Femur (tissue), 1 donor: Measurements from ENCODE around the gene CFAP298.
A peak's percentile ranks its signal among the peaks of the same experiment; 100 is the strongest.

Experiments used
- DNase-seq: peaks from one replicate; pipeline ENCODE4 v3.0.0-alpha.2; 2017

CFAP298 gene

DNA sequence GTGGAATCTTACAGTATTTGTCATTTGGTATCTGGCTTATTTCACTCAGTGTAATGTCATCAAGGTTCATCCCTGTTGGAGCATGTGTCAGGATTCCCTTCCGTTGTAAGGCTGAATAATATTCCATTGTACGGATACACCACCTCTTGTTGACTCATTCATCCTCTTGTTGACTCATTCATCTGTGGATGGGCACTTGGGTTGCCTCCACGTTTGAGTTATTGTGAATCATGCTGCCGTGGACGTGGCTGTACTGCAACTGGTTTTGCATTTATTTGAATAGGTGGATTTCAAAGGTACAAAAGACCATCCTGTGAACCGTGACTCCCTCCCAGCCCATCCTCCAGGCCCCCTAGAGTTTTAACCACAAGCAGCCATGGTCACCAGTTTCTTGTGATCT, 15.0 kb downstream of the CFAP298 start:
- no peak for DNase-seq

DNA sequence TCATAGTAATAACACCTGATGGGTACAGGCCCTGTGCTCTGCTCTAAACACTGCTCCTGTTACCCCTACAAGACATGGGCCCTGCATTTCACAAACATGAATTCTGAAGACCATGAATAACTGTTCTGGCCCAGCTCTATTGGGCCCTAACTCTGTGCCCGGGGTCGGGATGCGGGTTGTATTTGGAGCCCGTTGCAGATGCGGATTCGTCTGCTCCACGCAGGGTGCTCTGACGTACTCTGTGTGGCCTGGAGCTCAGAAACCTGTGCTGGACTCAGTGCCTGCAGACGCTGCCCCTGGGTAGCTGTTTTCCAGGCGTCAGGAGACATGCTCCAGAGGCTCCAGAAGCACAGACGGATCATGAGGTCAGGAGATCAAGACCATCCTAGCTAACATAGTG, 16.7 kb downstream of the CFAP298 start:
- no peak for DNase-seq

DNA sequence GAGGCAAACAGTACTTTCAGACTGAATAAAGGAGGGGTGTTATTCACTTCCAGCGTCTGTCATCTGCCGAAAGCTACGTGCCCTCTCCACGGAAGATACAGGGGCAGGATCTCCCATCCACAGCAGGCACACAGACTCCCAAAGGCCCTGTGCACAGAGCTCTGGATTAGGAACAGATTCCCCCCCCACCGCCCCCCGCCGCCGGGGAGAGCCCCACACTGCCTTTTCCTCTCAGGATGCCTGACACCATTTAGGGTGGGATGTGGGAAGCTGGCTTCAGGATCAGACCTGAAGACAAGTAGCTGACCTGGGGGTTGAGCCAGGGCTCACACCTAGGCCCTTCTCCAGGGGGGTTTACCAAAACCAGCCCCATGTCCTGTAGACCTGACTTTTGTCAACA, 18.5 kb downstream of the CFAP298 start:
- DNase-seq, result no peak

DNA sequence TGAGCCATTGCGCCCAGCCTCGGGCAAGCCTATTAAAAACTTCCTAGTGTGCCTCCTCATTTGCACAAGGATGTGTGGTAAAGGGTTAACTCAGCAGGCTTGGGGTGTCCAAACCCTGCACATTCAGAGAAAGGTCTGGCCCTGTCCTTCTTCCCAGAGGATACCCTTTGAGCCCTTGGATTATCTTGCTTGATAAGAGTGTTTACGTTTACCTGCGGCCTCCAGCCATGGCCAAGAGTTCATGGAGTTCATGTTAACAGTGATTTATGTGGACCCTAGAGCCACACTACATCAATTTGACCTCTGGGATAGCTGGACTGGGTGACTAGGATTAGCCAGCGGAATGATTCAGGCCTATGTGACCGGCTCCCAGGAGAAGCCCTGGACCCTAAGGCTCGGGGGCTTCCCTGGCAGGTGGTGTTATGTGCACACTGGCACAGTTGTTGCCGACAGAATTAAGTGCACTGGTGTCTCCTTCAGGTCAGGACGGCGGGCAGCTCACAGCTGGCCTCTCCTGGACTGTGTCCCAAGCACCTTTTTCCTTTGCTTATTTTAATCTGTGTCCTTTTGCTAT, 19.2 kb downstream of the CFAP298 start:
- DNase-seq, result no peak

DNA sequence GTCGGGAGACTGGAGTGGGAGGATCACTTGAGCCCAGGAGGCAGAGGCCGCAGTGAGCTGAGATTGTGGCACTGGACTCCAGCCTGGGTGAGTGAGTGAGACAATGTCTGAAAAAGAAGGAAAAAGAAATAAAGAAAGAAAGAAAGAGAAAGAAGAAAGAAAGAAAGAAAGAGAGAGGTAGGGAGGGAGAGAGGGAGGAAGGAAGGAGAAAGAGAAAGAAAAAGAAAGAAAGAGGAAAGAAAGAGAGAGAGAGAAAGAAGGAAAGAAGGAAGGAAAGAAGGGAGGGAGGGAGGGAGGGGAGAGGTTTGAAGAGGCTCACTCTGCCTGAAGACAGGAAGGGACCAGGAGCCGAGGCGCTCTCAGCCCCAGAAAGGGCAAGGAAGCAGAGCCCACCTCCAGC, 22.0 kb downstream of the CFAP298 start:
- DNase-seq, result no peak

DNA sequence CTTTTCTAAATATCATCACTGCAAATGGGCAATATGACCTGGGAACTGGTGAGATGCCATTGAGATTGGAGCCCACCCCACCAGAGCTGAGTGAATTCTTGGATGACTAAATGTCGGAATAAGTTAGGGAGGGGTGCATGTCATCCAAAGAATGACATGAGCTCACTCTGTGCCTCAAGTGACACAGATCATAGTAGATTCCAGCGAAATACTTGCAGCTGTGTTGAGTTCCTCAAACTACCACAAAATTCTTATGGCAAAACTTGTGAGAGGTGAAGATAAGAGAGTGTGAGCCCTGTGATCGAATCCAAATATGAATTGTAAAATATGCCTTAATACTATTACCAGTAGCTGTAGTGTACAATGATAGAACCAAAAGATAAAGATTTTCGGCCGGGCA, 24.5 kb downstream of the CFAP298 start:
- no peak for DNase-seq

DNA sequence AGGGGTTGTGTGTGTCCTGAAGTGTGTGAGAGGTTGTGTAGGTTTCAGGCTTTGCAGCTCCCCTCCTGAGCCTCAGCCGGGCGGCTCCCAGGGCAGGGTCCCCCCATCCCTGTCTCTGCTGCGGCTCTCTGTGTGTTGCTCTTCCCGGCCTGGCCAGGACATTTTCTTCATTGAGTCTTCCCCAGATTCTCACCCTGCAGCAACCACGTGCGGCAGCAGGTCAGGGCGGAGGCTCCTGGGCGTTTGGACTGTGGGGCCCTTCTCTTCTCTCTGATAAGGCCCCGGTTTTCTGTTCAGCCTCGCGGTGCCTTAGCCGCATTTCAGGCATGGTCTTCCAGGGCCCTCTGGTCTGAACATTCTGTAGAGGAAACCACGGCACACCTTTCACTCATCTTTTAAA, 25.1 kb downstream of the CFAP298 start:
- DNase-seq, result no peak

DNA sequence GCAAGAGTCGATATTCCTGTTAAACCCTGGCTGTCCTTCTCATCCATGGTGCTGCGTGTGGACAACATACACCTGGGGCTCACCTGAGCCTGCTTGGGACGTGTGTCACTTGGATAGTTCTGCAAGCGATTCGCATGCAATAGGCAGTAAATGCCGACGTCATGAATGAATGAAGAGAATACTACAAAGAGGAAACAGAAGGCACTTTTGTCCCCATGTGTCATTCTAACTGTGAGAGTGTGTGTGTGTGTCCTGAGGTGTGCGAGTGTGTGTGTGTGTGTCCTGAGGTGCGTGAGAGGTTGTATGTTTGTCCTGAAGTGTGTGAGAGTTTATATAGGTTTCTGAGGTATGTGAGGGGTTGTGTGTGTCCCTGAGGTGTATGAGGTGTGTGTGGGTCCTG, 26.2 kb downstream of the CFAP298 start:
- DNase-seq, result no peak

DNA sequence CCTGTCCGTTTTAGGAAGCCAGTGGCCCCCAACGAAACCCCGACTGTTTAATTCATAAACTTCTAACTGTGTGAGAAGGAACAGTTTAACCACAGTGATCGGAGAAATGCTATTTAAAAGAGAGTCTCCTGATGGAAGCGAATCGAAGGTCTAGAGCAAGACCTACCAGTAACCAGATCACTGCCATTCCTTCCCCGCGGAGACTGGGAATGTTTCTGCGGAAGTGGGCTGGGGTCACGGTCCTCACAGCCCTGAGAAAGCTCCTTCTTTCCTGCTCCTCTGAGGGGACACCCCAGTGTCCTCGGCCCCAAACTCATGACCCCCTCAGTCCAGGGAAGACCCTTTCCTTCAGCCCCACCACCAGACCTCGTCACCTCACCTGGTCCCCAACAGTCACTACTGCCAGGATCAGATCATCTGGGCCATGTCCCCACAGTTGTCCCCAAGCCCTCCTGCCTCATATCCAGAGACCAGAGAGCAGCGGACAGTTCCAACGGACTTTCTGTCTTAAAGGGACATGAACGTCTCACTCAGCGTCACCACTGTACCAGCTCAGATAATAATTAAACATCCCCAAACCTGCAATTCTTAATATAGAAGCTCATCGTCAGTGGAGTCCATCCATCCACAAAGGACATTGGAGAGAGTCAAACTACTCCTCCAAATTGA, 27.0 kb downstream of the CFAP298 start, which contains the start of gene TCP10L:
TCP10L (minus strand) TSS at position 482 of the 669 bp plus-strand sequence. CDS start 1,219 bp downstream, outside the sequence.
- DNase-seq, result no peak

DNA sequence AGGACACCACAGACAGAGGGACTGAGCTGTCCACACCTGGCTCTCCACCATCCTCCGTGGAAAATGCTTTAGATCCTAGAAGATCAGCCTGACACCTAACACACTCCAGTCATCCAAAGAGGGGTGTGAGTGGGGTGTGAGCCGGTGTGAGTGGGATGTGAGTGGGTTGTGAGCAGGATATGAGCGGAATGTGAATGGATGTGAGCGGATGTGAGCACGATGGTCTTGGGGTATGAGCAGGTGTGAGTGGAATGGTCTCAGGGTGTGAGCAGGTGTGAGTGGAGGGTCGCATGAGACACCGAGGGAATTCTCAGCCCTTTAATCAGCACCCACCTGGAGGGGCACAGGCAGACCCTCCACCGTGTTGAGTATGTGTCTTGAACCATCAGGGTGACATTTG, 27.7 kb downstream of the CFAP298 start:
- DNase-seq, result no peak

DNA sequence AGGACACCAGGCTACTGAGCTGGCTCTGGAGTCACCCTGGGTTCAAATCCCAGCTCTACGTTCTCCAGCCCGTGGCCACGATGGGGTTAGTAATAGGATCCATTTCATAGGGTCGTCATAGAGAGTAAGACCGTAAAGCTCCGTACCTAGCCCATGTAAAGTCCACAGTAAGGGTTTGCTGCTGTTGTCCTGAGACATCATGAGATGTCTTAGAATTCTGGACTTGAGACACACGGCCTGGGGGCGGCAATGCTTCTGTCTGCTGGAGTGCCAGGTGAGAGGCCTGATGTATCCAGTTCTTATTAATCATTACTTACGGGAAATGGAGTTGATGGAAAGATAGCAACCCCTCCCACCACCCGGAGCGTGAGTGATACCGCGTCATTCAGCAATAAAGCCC, 30.4 kb downstream of the CFAP298 start:
- DNase-seq, result no peak

DNA sequence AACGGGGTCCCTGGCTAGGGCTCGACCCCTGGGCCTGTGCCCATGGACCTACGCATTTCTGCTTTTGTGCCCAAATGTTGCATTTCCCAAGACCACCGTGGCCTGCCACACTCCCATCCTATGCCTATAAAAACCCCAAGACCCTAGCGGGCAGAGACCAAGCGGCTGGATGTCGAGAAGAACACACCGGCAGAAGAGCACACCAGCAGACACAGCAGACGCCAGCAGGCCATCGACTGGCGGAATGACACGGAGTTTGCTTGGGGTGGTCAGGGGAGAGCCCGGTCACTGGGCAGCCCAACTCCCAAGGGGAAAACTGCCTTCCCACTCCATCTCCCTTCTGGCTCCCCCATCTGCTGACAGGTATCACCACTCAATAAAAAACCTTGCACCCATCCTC, 31.2 kb downstream of the CFAP298 start:
- no peak for DNase-seq

DNA sequence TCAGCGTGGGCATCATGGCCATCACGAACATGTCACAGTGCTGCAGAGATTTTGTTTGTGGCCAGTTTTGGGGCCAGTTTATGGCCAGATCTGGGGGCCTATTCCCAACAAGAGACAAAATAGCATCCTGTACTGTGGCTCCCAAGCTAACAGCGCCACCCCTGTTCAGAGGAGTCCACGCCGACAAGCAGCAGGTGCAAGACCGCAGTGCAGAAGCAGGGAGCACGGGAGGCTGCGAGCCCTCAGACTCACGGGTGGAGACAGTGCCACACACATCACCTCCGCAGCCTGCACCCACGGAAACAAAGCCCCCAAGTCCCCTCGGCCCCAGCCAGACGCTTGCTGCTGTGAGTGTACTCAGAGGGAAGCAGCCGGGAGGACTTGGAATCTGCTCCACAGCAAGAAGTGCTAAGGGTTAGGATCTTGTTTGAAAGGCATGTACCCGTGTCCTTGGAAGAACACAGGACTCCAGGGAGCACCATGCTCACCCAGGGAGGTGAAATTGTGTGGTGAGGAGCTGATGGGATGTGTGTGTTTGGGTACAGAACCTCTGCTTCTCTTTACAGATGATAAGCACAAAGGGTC, 34.0 kb downstream of the CFAP298 start:
- no peak for DNase-seq

DNA sequence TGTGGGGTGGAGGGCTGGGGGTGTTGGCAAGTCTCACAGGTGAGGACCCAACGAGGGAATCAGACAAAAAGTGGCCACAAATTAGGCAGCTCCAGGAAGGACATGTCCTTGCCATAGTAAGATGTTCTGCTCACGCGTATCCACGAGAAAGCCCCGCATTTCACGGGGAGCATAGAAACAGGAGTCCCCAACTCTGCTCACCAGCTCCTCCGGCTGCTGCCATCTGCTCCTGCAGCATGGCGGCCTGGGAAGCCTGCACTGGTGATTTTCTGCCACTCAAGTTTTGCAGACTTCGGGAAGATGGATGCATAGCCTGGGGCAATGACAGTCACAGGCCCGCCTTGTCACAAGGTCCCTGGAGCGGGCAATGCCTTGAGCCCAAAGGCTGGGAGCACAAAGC, 36.2 kb downstream of the CFAP298 start:
- no peak for DNase-seq

DNA sequence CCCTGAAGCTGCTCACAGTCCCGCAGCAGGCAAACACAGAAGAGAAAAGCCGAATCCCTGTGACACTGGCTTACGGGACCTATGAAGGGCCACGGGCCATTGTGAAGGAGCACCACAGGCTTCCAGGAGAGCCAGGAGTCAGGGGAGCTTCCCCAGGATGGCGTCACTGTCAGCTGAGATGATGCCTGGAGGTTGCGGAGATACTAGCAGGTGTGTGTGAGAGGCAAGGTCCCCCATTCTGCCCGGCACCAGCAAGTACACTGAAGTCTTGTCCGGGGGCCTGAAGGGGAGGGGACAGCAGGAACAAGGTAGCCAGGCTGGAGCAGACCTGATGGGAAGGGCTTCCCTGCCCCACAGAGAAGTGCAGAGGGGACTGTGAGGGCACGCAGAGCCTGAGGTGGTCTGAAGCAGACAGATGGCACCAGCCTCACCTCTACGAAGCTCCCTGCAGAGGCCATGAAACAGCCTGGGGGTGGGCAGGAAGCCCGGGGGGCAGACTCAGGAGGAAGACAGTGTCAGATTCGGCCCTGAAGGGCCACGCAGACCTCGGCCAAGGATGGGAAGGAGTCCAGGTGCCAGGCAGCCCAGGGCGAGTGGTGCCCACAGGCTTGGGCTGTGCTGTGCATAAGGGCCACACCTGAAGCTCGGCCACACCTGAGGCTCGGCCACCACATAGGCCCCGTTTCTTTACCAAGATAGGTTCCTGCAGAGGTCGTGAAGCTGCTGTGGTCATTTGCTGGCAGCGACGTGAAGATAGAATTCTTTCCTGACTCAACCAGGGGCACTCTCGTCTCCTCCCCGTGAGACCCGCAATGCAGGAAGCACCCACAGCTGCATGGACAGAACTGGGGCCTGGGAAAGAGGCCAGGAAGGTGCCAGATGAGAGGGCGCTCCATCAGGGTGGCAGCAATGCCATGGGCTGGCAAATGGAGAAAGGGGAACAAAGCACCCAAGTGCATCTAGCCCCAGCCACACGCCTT, 36.9 kb downstream of the CFAP298 start:
- no peak for DNase-seq

DNA sequence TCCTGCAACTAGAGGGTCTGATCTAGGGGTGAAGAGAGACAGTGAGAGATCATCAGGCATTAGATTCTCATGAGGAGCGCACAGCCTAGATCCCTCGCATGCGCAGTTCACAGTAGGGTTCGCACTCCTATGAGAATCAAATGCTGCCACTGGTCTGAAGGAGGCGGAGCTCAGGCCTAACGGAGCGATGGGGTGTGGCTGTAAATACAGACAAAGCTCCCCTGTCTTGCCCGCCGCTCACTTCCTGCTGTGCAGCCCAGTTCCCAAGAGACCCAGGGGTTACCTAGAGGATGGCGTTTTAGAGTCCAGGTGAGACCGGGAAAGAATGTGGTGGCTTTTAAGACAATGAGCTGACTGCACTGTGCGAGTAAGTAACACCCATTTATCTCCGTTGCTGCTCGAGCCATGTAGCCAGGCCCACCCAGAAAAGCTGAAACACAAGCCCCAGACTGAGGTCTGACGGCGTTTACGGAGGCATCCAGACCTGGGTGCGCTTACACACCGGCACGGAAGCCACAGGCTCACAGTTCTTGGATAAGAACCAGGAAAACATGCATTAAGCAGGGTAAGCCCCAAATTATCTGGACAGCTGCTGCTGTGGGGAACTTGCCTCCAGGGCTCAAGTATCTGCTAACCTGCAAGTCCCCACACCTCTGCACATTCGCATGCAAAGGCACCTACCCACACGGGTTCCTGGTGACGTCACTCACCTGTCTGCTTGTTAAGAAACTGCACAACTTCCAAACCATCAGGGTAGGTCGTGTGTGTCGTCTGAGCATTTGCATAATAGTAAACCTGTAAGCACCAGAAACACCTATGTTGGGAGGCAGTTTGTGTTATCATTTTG, 39.4 kb downstream of the CFAP298 start:
- DNase-seq, result no peak

DNA sequence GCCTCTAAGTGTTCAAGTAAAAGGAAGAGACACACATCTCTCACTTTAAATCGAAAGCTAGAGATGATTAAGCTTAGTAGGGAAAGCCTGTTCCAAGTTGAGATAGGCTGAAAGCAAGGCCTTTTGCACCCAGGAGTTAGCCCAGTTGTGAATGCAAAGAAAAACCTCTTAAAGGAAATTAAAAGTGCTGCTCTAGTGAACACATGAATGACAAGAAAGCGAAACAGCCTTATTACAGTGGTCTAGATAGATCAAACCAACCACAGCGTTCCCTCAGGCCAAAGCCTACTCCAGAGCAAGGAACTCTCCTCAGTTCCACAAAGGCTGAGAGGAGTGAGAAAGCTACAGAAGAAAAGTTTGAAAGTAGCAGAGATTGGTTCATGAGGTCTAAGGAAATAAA, 41.7 kb downstream of the CFAP298 start:
- DNase-seq, result no peak

DNA sequence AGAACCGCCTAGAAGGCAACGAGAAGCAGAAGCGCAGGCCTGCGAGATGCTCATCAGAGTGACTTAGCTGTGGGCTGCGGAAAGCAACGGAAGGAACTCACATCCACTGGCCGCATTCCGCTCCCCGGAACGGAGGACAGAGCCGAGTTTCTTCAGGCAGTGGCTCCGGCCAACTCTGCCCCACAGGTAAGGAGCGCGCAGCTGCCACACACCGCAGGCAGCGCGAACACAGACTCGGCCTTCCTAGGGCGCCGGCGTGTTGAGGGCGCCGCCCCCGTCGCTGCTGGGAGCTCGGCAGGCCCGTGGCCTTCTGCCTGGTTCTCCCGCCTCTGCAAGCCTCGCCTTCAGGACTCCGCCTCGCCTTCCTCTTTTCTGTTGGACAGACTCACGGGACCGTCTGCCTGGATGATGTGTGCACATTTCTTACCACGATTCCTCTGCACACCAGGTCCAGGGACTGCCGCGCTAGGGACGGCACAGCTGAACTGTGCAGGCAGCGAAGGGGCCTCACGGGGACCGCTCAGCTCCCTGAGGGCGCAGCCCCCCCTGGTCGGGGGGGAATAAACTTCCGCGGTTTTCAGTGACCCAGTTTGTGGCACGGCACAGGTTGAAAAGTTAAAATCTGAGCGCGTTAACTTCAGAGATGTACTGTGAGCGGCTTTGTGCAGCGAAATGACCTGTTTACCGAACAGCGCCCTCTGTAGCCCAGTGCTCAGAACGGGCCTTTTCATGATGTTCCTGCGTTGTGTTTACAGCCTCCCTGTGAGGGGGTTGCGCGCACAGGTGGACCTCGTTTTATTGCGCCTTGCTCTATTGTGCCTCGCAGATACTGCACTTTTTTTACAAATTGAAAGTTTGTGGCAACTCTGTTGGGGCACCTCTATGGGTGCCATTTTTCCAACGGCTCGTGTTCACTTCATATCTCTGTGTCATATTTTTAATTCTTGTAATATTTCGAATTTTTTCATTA, 42.6 kb downstream of the CFAP298 start:
- DNase-seq, result peak; percentile 83

DNA sequence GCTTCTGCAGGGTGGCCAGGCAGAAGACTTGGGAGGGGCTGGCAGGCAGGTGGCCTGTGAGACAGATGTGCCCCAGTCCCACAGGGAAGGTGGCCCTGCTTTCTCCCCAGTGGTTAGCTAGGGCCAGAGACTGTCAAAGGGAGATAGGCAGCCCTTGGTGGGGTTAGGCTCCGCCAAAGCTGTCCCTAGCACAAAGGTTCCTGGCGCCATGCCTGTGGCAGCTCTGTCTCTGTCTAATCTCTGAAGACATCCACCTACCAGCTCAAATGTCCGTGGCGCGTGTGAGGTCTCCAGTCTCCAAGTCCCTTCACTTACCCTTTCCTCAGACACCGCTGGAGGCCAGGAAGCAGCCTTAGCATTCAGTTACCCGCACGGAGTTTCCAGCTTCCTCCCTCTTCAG, 44.6 kb downstream of the CFAP298 start:
- DNase-seq, result no peak

DNA sequence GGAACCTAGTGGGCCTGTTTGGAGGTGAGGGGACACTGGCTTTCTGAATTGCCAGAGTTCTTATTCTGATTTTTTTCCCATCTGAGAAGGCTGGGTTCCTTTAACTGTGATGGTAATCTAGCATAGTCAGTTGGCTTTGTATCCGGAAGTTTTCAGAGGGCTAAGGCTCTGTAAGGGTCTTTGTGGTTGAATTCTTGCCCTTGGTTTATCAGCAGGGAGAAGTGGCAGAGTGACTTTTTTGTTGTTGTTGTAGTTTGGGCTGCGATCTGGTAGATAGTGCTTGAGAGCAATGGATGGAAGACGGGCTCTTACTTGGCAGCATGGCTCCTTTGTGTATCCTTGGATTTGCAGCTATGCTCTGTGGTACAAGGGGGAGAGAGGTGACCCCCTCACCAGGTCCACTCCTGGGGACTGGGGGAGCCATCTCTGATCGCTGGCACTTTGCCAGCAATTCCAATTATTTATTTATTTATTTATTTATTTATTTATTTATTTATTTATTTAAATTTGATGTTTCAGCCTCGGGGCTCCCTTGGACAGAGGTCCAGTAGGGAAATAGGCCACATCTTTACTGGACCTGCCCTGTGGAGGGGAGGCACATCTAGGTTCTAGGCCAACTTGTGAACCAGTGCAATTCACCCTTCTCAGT, 45.3 kb downstream of the CFAP298 start:
- DNase-seq, result no peak
